SK-N-SH (cell line): Measurements from ENCODE around the gene REXO2. TPM values are rescaled to one million over a fixed set of nuclear protein-coding genes. Genes with fewer than 3 reads are reported as not detected.

Source experiments
- CTCF ChIA-PET: fragments of 300-600, 350-600 bp; formaldehyde crosslinking; extraction: SDS; loops from one replicate; lab custom pipeline; 2021; lab: Yijun Ruan, JAX
- POLR2A ChIA-PET: fragments of 350-600 bp; sonication (Branson Sonifier 250); formaldehyde crosslinking; extraction: SDS; loops from one replicate; lab custom pipeline; 2020; ENCODE audit warnings: antibody characterized with exemption, inconsistent platforms; lab: Yijun Ruan, JAX
- DNase-seq: peaks from one replicate; pipeline ENCODE4 v3.0.0; 2012
- H2AFZ ChIP-seq: fragments of 200-600 bp; sonication (generic); 2 replicates; pipeline ENCODE4 v1.8.1; 2016; ENCODE audit warnings: antibody characterized with exemption, mild to moderate bottlenecking, low read depth
- H3F3A ChIP-seq: fragments of 200-600 bp; sonication (generic); replicated peaks from 2 replicates; pipeline ENCODE3; 2016; ENCODE audit warnings: antibody characterized with exemption, mild to moderate bottlenecking; ENCODE audit not compliant: insufficient read depth
- H3K27ac ChIP-seq, 2 experiments: fragments of 200-500 bp in 1 of 2; fragments of 200-600 bp in 1 of 2; sonication (Bioruptor generic) in 1 of 2; sonication (generic), shearing (Covaris generic) in 1 of 2; 2 replicates each; pipeline versions ENCODE4 v1.5.1 to v1.6.1; 2014 to 2016; ENCODE audit warnings: low read depth in 2 of 2, inconsistent platforms in 1 of 2, low read length in 1 of 2, mild to moderate bottlenecking in 1 of 2, mixed read lengths in 1 of 2
- H3K27me3 ChIP-seq: fragments of 200-600 bp; sonication (generic), shearing (Covaris generic); 2 replicates; pipeline ENCODE4 v1.6.1; 2016; ENCODE audit warnings: mixed run types; ENCODE audit not compliant: insufficient read depth
- H3K36me3 ChIP-seq, 2 experiments: fragments of 200-500 bp in 1 of 2; fragments of 200-600 bp in 1 of 2; sonication (Bioruptor generic) in 1 of 2; sonication (generic) in 1 of 2; replicated peaks in 1 of 2; 2 replicates each; pipeline versions ENCODE3 to v1.5.1; 2014 to 2016; ENCODE audit warnings: low read length in 1 of 2, mild to moderate bottlenecking in 1 of 2; ENCODE audit not compliant: insufficient read depth in 2 of 2, control insufficient read depth in 1 of 2
- H3K4me1 ChIP-seq, 2 experiments: fragments of 200-500 bp in 1 of 2; fragments of 200-600 bp in 1 of 2; sonication (Bioruptor generic) in 1 of 2; sonication (generic), shearing (Covaris generic) in 1 of 2; 2 replicates each; pipeline versions ENCODE4 v1.5.1 to v1.6.1; 2014 to 2016; ENCODE audit warnings: low read depth in 1 of 2, low read length in 1 of 2, mixed run types in 1 of 2; ENCODE audit not compliant: insufficient read depth in 2 of 2, control insufficient read depth in 1 of 2
- H3K4me2 ChIP-seq: fragments of 200-600 bp; sonication (generic), shearing (Covaris generic); 2 replicates; pipeline ENCODE4 v1.6.1; 2017; ENCODE audit warnings: mixed run types
- H3K4me3 ChIP-seq, 2 experiments: fragments of 200-500 bp in 1 of 2; fragments of 200-600 bp in 1 of 2; sonication (Bioruptor generic) in 1 of 2; sonication (generic), shearing (Covaris generic) in 1 of 2; 2 replicates each; pipeline versions ENCODE4 v1.5.1 to v1.8.1; 2014 to 2016; ENCODE audit warnings: low read depth in 2 of 2, inconsistent platforms in 1 of 2, low read length in 1 of 2, mild to moderate bottlenecking in 1 of 2, mixed read lengths in 1 of 2, moderate library complexity in 1 of 2
- H3K79me2 ChIP-seq: fragments of 200-600 bp; sonication (generic); 2 replicates; pipeline ENCODE4 v1.8.1; 2017; ENCODE audit warnings: mild to moderate bottlenecking; ENCODE audit not compliant: insufficient read depth
- H3K9ac ChIP-seq: fragments of 200-600 bp; sonication (generic); 2 replicates; pipeline ENCODE4 v1.6.1; 2017; ENCODE audit warnings: mixed run types
- H3K9me2 ChIP-seq: fragments of 200-600 bp; sonication (generic); 2 replicates; pipeline ENCODE4 v1.6.1; 2017; ENCODE audit warnings: mixed run types
- H3K9me3 ChIP-seq: fragments of 200-600 bp; sonication (generic); 2 replicates; pipeline ENCODE4 v1.6.1; 2017; ENCODE audit warnings: mixed run types, mild to moderate bottlenecking, moderate library complexity
- H4K20me1 ChIP-seq: fragments of 200-600 bp; sonication (generic); 2 replicates; pipeline ENCODE4 v1.6.1; 2017; ENCODE audit warnings: mild to moderate bottlenecking, mixed run types; ENCODE audit not compliant: insufficient read depth
- CHD2 ChIP-seq: fragments of 150-350 bp; IDR thresholded peaks from 2 replicates; pipeline ENCODE4 v1.6.1; 2018; ENCODE audit warnings: low read length; ENCODE audit not compliant: partially characterized antibody
- EZH2phosphoT487 ChIP-seq: fragments of 200-600 bp; sonication (generic); IDR thresholded peaks from 2 replicates; pipeline ENCODE4 v1.6.1; 2017; ENCODE audit warnings: low read depth, mixed run types, mild to moderate bottlenecking, antibody characterized with exemption, moderate library complexity, borderline replicate concordance
- FOXJ3 ChIP-seq: sonication (generic); formaldehyde crosslinking; IDR thresholded peaks from 2 replicates; pipeline ENCODE4 v1.5.1; 2020; ENCODE audit warnings: mild to moderate bottlenecking, missing genetic modification reagents
- JUND ChIP-seq: IDR thresholded peaks from 2 replicates; pipeline ENCODE4 v1.4.0; 2012
- NFIC ChIP-seq: IDR thresholded peaks from 2 replicates; pipeline ENCODE4 v1.4.0; 2012; ENCODE audit warnings: borderline replicate concordance
- PBX3 ChIP-seq: IDR thresholded peaks from 2 replicates; pipeline ENCODE4; 2012
- RAD21 ChIP-seq: IDR thresholded peaks from 2 replicates; pipeline ENCODE4 v1.6.1; 2012; ENCODE audit warnings: mild to moderate bottlenecking, low read length
- RCOR1 ChIP-seq: fragments of 150-350 bp; IDR thresholded peaks from 2 replicates; pipeline ENCODE4 v1.6.1; 2017; ENCODE audit warnings: antibody characterized with exemption, low read length
- TEAD4 ChIP-seq: IDR thresholded peaks from 2 replicates; pipeline ENCODE4 v1.4.0; 2012; ENCODE audit warnings: mild to moderate bottlenecking, borderline replicate concordance; ENCODE audit not compliant: insufficient read depth
- USF2 ChIP-seq: fragments of 150-350 bp; IDR thresholded peaks from 2 replicates; pipeline ENCODE4 v1.6.1; 2017; ENCODE audit warnings: antibody characterized with exemption, low read length, low read depth, borderline replicate concordance
- YY1 ChIP-seq: IDR thresholded peaks from 2 replicates; pipeline ENCODE4 v1.4.0; 2012; ENCODE audit warnings: low read depth, mild to moderate bottlenecking
- WGBS: methylation state at CpG from one replicate; pipeline ENCODE4 v1.1.6; 2017; ENCODE audit warnings: low lambda C conversion rate; 5-methylcytosine and 5-hydroxymethylcytosine counted together
- polyA plus RNA-seq, 3 experiments: library from polyadenylated mRNA; depleted of rRNA; stranded (reverse); fragments of >200 nt; gene quantifications; 2 replicates each; pipeline ENCODE4 v1.2.3, GENCODE V29; 2012
- TF ChIP-seq, protein P1 (sequence below): IDR thresholded peaks from 2 replicates; pipeline ENCODE4 v1.4.0; 2012; ENCODE audit warnings: low read depth, borderline replicate concordance
- TF ChIP-seq, protein P2 (sequence below): fragments of 200-600 bp; sonication (generic); IDR thresholded peaks from 2 replicates; pipeline ENCODE4 v1.6.1; 2017; ENCODE audit warnings: antibody characterized with exemption, mild to moderate bottlenecking, moderate library complexity
- TF ChIP-seq, protein P3 (sequence below): IDR thresholded peaks from 2 replicates; pipeline ENCODE4 v1.4.0; 2012; ENCODE audit warnings: low read depth
- TF ChIP-seq, protein P4 (sequence below): IDR thresholded peaks from 2 replicates; pipeline ENCODE4 v1.6.1; 2012; ENCODE audit warnings: mild to moderate bottlenecking, low read depth, low read length, moderate library complexity

The REXO2 gene
- polyA plus RNA-seq, 1 of the 3 experiments (the other 2 are of a cell fraction) = 419 TPM

GRCh38 chr11:114397349-114397982, 41.8 kb upstream of the REXO2 start (continued):
- TF ChIP-seq, protein P1, sequence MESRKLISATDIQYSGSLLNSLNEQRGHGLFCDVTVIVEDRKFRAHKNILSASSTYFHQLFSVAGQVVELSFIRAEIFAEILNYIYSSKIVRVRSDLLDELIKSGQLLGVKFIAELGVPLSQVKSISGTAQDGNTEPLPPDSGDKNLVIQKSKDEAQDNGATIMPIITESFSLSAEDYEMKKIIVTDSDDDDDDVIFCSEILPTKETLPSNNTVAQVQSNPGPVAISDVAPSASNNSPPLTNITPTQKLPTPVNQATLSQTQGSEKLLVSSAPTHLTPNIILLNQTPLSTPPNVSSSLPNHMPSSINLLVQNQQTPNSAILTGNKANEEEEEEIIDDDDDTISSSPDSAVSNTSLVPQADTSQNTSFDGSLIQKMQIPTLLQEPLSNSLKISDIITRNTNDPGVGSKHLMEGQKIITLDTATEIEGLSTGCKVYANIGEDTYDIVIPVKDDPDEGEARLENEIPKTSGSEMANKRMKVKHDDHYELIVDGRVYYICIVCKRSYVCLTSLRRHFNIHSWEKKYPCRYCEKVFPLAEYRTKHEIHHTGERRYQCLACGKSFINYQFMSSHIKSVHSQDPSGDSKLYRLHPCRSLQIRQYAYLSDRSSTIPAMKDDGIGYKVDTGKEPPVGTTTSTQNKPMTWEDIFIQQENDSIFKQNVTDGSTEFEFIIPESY = no peak
- no peak for TF ChIP-seq RCOR1
- TF ChIP-seq USF2 = no peak
- no peak for TF ChIP-seq YY1
- no peak for TF ChIP-seq PBX3

- no peak overlapping the region for H3K27ac ChIP-seq
- no peaks in the 10 kb centered on the region for H3K9me2 ChIP-seq
- H3K4me1 ChIP-seq = peaks cover 7 to 23% of the 10 kb centered on the region in 2 experiments; a peak in 3 of 4 replicates
- no peak overlapping the region for H2AFZ ChIP-seq
- POLR2A ChIA-PET = no interaction called here
- CTCF ChIA-PET = interaction anchor here (1.6 kb wide), 1 partner anchor 58 kb away, joined by 4 read pairs; no protein-coding TSS in a partner anchor
- peaks cover 9% of the 10 kb centered on the region for H3F3A ChIP-seq
- WGBS = 95% methylated on average over 4 of the region's 4 CpGs
- peak overlapping the region; percentile 79 for H3K4me2 ChIP-seq
- H3K9me3 ChIP-seq = no peaks in the 10 kb centered on the region
- peaks cover 53% of the 10 kb centered on the region for H3K79me2 ChIP-seq
- peaks cover 7 to 11% of the 10 kb centered on the region in 2 experiments for H3K36me3 ChIP-seq
- H3K27me3 ChIP-seq = no peaks in the 10 kb centered on the region
- peak overlapping the region; percentile 98; the same call in 1 of the 2 replicates for H3K9ac ChIP-seq
- peaks cover 3% of the 10 kb centered on the region; the same call in 1 of the 2 replicates for H4K20me1 ChIP-seq
- DNase-seq = no peak
- no peak overlapping the region for H3K4me3 ChIP-seq
- no peak for TF ChIP-seq RAD21
- TF ChIP-seq, protein P2, sequence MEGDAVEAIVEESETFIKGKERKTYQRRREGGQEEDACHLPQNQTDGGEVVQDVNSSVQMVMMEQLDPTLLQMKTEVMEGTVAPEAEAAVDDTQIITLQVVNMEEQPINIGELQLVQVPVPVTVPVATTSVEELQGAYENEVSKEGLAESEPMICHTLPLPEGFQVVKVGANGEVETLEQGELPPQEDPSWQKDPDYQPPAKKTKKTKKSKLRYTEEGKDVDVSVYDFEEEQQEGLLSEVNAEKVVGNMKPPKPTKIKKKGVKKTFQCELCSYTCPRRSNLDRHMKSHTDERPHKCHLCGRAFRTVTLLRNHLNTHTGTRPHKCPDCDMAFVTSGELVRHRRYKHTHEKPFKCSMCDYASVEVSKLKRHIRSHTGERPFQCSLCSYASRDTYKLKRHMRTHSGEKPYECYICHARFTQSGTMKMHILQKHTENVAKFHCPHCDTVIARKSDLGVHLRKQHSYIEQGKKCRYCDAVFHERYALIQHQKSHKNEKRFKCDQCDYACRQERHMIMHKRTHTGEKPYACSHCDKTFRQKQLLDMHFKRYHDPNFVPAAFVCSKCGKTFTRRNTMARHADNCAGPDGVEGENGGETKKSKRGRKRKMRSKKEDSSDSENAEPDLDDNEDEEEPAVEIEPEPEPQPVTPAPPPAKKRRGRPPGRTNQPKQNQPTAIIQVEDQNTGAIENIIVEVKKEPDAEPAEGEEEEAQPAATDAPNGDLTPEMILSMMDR = no peak
- no peak for TF ChIP-seq TEAD4
- TF ChIP-seq NFIC = no peak
- TF ChIP-seq JUND = no peak
- TF ChIP-seq FOXJ3 (CRISPR knock-in tag) = no peak
- TF ChIP-seq, protein P3, sequence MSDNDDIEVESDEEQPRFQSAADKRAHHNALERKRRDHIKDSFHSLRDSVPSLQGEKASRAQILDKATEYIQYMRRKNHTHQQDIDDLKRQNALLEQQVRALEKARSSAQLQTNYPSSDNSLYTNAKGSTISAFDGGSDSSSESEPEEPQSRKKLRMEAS = no peak
- TF ChIP-seq, protein P4, sequence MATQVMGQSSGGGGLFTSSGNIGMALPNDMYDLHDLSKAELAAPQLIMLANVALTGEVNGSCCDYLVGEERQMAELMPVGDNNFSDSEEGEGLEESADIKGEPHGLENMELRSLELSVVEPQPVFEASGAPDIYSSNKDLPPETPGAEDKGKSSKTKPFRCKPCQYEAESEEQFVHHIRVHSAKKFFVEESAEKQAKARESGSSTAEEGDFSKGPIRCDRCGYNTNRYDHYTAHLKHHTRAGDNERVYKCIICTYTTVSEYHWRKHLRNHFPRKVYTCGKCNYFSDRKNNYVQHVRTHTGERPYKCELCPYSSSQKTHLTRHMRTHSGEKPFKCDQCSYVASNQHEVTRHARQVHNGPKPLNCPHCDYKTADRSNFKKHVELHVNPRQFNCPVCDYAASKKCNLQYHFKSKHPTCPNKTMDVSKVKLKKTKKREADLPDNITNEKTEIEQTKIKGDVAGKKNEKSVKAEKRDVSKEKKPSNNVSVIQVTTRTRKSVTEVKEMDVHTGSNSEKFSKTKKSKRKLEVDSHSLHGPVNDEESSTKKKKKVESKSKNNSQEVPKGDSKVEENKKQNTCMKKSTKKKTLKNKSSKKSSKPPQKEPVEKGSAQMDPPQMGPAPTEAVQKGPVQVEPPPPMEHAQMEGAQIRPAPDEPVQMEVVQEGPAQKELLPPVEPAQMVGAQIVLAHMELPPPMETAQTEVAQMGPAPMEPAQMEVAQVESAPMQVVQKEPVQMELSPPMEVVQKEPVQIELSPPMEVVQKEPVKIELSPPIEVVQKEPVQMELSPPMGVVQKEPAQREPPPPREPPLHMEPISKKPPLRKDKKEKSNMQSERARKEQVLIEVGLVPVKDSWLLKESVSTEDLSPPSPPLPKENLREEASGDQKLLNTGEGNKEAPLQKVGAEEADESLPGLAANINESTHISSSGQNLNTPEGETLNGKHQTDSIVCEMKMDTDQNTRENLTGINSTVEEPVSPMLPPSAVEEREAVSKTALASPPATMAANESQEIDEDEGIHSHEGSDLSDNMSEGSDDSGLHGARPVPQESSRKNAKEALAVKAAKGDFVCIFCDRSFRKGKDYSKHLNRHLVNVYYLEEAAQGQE = no peak
- TF ChIP-seq RCOR1 = no peak
- TF ChIP-seq, protein P1 = no peak
- TF ChIP-seq CHD2 = no peak
- TF ChIP-seq EZH2phosphoT487 = no peak
These were observed 40.9 kb upstream of the REXO2 start for GRCh38 chr11:114398303-114398920.
